C4-2B (cell line): Measurements from ENCODE around the gene SPECC1.
A peak's percentile ranks its signal among the peaks of the same experiment; 100 is the strongest.

Experiments
- H3K27ac ChIP-seq: fragments of 450-650 bp; 2 replicates; pipeline ENCODE4 v1.5.1; 2017
- ZFX ChIP-seq: fragments of 450-650 bp; IDR thresholded peaks from 2 replicates; pipeline ENCODE4 v1.6.1; 2017
- TF ChIP-seq, protein P1 (sequence below): fragments of 450-650 bp; conservative IDR thresholded peaks from 2 replicates; pipeline ENCODE4 v1.5.1; 2017; ENCODE audit warnings: mild to moderate bottlenecking

SPECC1 gene

DNA sequence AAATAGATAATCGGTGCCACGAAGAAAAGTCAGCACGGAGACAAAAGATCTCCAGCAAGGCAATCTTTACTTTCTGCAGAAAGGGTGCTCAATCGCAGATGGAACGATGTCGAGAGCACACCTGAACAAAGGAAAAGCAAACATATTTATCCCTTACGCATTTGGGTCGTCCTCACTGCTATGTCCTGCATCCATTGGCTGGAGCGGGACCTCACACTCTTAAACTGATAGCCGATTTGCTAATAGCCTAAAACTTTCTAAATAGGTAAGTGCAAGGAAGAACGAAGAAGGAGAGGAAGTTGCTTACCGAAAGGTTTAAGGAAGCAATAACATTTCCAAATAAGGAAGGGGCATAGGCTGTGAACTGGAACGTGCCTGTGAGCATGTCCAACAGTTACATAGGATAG, 30.4 kb upstream of the SPECC1 start:
- no peak overlapping the region for H3K27ac ChIP-seq
- TF ChIP-seq, protein P1, sequence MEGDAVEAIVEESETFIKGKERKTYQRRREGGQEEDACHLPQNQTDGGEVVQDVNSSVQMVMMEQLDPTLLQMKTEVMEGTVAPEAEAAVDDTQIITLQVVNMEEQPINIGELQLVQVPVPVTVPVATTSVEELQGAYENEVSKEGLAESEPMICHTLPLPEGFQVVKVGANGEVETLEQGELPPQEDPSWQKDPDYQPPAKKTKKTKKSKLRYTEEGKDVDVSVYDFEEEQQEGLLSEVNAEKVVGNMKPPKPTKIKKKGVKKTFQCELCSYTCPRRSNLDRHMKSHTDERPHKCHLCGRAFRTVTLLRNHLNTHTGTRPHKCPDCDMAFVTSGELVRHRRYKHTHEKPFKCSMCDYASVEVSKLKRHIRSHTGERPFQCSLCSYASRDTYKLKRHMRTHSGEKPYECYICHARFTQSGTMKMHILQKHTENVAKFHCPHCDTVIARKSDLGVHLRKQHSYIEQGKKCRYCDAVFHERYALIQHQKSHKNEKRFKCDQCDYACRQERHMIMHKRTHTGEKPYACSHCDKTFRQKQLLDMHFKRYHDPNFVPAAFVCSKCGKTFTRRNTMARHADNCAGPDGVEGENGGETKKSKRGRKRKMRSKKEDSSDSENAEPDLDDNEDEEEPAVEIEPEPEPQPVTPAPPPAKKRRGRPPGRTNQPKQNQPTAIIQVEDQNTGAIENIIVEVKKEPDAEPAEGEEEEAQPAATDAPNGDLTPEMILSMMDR: no peak
- TF ChIP-seq ZFX: no peak

DNA sequence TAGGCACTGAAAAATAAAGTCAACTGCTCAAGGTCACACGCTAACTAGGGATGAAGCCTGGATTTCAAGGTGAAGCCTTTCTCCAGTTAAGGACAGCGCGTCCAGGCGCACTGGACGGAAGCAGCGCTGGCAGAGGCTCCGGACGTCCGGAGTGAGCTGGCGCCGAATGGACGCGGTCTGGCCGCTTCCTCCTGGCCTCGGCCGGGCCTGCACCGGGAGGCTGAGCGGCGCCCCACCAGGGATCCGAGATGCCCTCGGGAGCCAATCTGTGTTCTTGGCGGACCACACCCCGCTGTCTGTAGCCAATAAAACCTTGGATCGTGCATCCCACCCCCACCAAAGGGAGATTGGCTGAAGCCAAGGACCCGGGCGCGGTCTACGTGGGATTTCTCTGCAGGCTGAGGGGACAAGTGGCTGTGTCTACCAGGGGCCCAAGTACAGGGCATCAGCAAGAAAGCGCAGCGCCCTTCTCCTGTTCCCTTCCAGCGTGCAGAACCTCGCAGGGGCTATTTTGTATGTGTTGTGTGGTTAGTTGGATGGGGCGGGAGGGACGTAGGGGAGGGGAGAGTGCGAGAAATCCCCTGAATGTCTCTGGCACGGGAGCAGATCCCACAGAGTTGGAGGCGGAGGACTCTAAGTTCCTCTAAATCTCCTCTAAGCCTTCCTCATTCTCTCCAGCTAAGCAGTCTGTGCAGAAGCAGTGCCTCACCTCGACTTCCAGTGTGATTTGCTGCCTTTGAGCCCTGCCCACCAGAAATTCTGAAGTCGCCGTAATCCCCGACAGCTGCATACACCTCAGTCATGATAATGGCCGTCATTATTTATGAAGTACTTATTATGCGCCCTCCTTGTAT, 29.0 kb upstream of the SPECC1 start:
- TF ChIP-seq, protein P1: no peak
- TF ChIP-seq ZFX: no peak
- no peak overlapping the region for H3K27ac ChIP-seq

DNA sequence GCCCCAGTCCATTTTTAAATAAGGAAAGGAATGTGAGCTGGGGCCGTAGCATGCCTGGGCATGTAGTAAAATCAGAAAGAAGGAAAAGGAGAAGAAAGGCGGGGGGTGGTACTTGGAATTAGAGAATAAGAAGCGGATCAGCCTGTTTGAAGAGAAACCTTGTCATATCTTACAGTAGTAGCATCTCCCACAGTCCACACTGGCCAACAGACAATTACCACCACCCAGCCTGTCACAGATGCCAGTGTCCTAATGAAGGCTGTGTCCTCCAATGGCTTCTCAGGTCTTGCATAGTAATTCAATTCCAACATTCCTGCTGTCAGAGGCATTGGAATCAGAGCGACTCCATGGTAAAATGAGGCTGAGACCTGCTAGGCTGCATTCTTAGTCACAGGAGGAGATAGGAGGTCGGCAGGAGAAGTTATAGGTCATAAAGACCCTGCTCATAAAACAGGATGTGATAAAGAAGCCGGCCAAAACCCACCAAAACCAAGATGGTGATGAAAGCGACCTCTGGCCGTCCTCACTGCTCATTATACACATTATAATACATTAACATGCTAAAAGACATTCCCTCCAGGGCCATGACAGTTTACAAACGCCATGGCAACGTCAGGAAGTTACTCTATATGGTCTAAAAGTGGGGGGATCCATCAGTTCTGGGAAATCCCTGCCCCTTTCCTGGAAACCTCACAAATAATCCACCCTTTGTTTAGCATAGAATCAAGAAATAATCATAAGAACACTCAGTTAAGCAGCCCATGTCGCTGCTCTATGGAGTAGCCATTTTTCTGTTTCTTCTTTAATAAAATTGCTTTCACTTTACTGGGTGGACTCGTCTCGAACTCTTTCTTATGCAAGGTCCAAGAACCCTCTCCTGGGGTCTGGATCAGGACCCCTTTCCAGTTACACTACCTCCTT, 22.0 kb upstream of the SPECC1 start:
- no peak for TF ChIP-seq ZFX
- TF ChIP-seq, protein P1: no peak
- H3K27ac ChIP-seq: no peak overlapping the region

DNA sequence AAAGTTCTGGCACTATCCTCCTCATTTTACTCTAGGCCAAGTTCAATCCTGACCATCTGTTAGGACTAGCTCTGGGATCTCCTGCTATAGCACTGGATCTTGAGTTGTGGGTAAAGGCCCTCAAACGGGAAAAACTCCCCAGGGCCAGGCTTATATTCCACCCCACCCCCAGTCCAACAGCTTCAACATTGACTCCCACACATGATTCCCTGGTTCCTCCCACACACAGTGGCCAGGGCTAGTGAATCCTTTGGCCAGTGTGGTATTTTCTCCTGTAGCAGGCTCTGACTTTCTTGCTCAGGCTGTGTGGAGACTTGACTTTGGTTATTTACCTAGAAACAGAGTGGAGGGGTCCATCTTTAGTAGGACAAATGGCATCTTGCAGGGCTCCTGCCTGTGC, 21.3 kb upstream of the SPECC1 start:
- H3K27ac ChIP-seq: no peak overlapping the region
- TF ChIP-seq ZFX: no peak
- TF ChIP-seq, protein P1: no peak

DNA sequence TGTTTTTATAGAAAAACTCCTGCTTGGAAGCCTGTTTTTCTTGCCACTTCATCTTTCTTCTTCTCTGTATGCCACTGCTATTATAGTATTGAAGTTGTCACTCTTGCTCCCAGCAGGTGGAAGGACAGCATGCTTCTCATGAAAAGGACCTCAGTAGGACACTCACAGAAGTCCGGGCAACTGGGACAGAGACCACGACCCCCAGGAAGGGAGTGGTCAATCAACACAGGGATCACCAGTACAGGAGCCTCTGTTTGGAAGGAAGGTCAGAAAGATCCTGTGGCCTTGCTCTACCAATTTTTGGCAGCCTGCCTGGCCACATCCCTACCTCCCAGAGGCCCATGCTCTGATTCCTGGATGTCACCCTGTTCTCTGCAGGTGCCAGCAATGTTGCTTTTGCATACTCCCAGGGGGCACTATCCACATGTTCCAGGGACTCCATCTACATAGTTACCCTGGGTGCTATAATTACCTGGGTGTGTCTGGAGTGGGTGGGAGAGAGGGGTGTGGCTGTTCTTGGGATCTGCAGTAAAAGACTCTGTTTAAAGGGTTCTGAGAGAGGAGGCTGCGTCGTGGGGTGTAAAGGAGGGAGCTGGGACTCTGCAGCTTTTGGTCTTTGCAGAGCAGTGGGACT, 17.8 kb upstream of the SPECC1 start:
- no peak overlapping the region for H3K27ac ChIP-seq
- no peak for TF ChIP-seq ZFX
- TF ChIP-seq, protein P1: no peak

DNA sequence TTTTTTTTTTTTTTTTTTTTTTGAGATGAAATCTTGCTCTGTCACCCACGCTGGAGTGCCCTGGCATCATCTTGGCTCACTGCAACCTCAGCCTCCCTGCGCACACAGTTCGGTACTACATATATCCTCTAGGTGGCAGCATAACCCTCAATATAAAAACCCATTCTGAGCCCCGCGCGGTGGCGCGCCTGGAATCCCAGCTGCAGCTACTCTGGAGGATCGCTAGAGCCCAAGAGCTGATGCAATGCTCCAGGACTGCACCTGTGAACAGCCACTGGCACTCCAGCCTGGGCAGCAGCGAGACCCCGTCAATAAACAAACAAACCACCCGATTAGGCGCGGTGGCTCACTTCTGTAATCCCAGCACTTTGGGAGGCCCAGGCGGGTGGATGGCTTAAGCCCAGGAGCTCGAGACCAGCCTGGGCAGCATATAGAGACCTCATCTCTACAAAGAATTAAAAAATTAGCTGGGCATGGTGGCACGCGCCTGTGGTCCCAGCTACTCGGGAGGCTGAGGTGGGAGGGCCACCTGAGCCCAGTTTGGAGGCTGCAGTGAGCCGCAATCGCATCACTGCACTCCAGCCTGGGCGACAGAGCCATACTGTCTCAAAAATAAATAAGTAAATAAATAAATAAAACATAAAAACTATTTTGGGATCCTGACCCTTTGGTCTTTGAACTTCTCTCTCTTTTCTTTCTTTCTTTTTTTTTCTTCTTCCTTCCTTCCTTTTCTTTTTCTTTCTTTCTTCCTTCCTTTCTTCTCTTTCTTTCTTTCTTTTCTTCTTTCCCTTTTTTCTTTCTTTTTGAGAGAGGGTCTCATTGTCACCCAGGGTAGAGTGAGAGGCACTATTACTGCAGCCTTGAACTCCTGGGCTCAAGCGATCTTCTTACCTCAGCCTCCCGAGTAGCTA, 16.1 kb upstream of the SPECC1 start:
- TF ChIP-seq, protein P1: peak; percentile 86
- TF ChIP-seq ZFX: no peak
- H3K27ac ChIP-seq: no peak overlapping the region
